ENCODE data around the gene ASTN2. TPM values are rescaled to one million over a fixed set of nuclear protein-coding genes. Genes with fewer than 3 reads are reported as not detected.

The ASTN2 gene
- total and polyA plus RNA-seq, 9 of the 15 experiments (the other 6 are each of a cell fraction or from before 2014, with no cell fraction given): 0.56 to 3.5 (median 1.9) TPM

DNA sequence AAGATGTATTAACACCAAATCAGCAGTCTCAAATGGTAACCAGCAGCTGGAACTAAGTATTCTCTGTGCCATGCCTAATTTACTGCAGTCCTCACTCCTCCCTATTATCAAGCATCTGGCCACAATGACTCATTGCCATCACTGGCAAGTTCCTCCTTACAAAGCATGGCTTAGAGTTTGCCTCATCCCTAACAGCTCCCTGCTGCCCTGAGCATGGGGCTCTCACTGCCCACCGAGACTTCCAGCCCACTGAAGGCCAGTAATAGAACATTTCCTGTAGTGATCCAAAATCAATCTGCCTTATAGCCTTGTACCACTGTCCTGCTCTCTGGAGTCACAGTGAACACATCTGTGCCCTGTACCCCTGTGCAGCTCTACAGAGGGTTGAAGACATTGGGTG, 939.7 kb downstream of the ASTN2 start (continued):
- no peak for TF ChIP-seq RBM22 (IDR thresholded peaks at IDR 0.05; ENCODE audit: low read depth, low read length, poor library complexity, severe bottlenecking)
- TF ChIP-seq LEF1 (IDR thresholded peaks at IDR 0.05): no peak
- no peak for TF ChIP-seq ZFPM2 (CRISPR knock-in tag; IDR thresholded peaks at IDR 0.05)
- no peak for TF ChIP-seq SRF (CRISPR knock-in tag; IDR thresholded peaks at IDR 0.05)
- TF ChIP-seq RFX1 (IDR thresholded peaks at IDR 0.05): no peak
- TF ChIP-seq MTA3 (IDR thresholded peaks at IDR 0.05; ENCODE audit: borderline replicate concordance): peak; percentile 48; the same call in 1 of the 2 replicates
- peak; percentile 74 for TF ChIP-seq SMARCE1 (IDR thresholded peaks at IDR 0.05)
- no peak for TF ChIP-seq ZNF197 (CRISPR knock-in tag; IDR thresholded peaks at IDR 0.05; ENCODE audit: low read depth)
- TF ChIP-seq KAT7 (CRISPR knock-in tag; IDR thresholded peaks at IDR 0.05; ENCODE audit: borderline replicate concordance): no peak
- TF ChIP-seq ZNF12 (CRISPR knock-in tag; IDR thresholded peaks at IDR 0.05): no peak
- TF ChIP-seq ZNF77 (CRISPR knock-in tag; IDR thresholded peaks at IDR 0.05): no peak
- TF ChIP-seq ZNF75A (CRISPR knock-in tag; IDR thresholded peaks at IDR 0.05): no peak
- no peak for TF ChIP-seq CGGBP1 (CRISPR knock-in tag; IDR thresholded peaks at IDR 0.05)
- TF ChIP-seq, protein P1, sequence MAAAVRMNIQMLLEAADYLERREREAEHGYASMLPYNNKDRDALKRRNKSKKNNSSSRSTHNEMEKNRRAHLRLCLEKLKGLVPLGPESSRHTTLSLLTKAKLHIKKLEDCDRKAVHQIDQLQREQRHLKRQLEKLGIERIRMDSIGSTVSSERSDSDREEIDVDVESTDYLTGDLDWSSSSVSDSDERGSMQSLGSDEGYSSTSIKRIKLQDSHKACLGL (CRISPR knock-in tag; IDR thresholded peaks at IDR 0.05; ENCODE audit: borderline replicate concordance, poor library complexity, severe bottlenecking): no peak
- no peak for TF ChIP-seq CBX2 (IDR thresholded peaks at IDR 0.05; ENCODE audit: insufficient read depth, low read length, poor library complexity, severe bottlenecking)
- no peak for TF ChIP-seq CHCHD3 (CRISPR knock-in tag; IDR thresholded peaks at IDR 0.05)
- TF ChIP-seq, protein P2, sequence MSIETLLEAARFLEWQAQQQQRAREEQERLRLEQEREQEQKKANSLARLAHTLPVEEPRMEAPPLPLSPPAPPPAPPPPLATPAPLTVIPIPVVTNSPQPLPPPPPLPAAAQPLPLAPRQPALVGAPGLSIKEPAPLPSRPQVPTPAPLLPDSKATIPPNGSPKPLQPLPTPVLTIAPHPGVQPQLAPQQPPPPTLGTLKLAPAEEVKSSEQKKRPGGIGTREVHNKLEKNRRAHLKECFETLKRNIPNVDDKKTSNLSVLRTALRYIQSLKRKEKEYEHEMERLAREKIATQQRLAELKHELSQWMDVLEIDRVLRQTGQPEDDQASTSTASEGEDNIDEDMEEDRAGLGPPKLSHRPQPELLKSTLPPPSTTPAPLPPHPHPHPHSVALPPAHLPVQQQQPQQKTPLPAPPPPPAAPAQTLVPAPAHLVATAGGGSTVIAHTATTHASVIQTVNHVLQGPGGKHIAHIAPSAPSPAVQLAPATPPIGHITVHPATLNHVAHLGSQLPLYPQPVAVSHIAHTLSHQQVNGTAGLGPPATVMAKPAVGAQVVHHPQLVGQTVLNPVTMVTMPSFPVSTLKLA (conservative IDR thresholded peaks at IDR 0.05): no peak; a peak in 1 of 4 replicates
- TF ChIP-seq HMGN3 (IDR thresholded peaks at IDR 0.05; ENCODE audit: borderline replicate concordance, extremely low read depth, insufficient read length, low read depth, low read length): no peak
- TF ChIP-seq, protein P3, sequence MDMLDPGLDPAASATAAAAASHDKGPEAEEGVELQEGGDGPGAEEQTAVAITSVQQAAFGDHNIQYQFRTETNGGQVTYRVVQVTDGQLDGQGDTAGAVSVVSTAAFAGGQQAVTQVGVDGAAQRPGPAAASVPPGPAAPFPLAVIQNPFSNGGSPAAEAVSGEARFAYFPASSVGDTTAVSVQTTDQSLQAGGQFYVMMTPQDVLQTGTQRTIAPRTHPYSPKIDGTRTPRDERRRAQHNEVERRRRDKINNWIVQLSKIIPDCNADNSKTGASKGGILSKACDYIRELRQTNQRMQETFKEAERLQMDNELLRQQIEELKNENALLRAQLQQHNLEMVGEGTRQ (CRISPR knock-in tag; IDR thresholded peaks at IDR 0.05): no peak
- TF ChIP-seq ZNF431 (CRISPR knock-in tag; IDR thresholded peaks at IDR 0.05): no peak

Measured in K562 (cell line).